ENCODE data around the gene USP9Y. TPM values are rescaled to one million over a fixed set of nuclear protein-coding genes. Genes with fewer than 3 reads are reported as not detected.

The USP9Y gene
- polyA plus RNA-seq, 1 donor (not counting 4 experiments of a cell fraction or from before 2014, with no cell fraction given) = not detected

DNA sequence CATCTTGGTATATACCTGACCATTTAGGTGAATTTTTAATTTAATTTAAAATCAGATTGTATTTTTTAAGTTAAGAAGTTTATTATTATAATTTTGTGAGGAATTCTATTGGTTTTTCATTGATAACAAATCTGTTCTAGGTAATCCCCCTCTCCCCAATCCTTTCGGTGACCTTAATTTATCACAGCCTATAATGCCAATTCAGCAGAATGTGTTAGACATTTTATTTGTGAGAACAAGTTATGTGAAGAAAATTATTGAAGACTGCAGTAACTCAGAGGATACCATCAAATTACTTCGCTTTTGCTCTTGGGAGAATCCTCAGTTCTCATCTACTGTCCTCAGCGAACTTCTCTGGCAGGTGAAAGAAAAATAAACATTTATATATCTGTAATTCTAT lies 145.8 kb downstream of the USP9Y start:
- Histone ChIP-seq H3K36me3 (ENCODE audit: control insufficient read depth in 2 of 2, extremely low read depth in 1 of 2, insufficient read depth in 2 of 2, low read length in 2 of 2) (no peaks in the 10 kb centered on the region), H3K9me1 (ENCODE audit: control insufficient read depth, extremely low read depth, insufficient read depth, low read length) (no peaks in the 10 kb centered on the region), H3K27ac (ENCODE audit: control insufficient read depth, insufficient read depth, low read length) (no peak overlapping the region), H3K9me3 (ENCODE audit: control insufficient read depth, low read depth, low read length) (no peaks in the 10 kb centered on the region), H3K4me1 (ENCODE audit: control insufficient read depth, extremely low read depth, insufficient read depth, low read length) (no peaks in the 10 kb centered on the region), H3K79me2 (ENCODE audit: control insufficient read depth, insufficient read depth, low read length) (no peaks in the 10 kb centered on the region), H3K4me2 (ENCODE audit: control insufficient read depth, extremely low read depth, insufficient read depth, low read depth, low read length) (no peak overlapping the region), H4K20me1 (ENCODE audit: control insufficient read depth, extremely low read depth, insufficient read depth, low read length) (no peaks in the 10 kb centered on the region), H3K27me3 (ENCODE audit: control insufficient read depth, extremely low read depth, insufficient read depth, low read length) (no peaks in the 10 kb centered on the region), H3K9ac (ENCODE audit: control insufficient read depth, extremely low read depth, insufficient read depth, low read length) (no peak overlapping the region), H2AFZ (ENCODE audit: control insufficient read depth, low read length) (no peak overlapping the region), H3K4me3 (ENCODE audit: control insufficient read depth in 2 of 3, extremely low read depth in 1 of 3, insufficient read depth in 2 of 3, low read depth in 1 of 3, low read length in 3 of 3) (no peak overlapping the region)
- FAIRE-seq = no peak
- dilution Hi-C loops (cut with MboI; ENCODE audit: extremely low pct_ligation_motif_present, low sequenced_read_pairs) = no loop called here
- no peak for DNase-seq (ENCODE audit: low read depth, low spot score)
- no peak for TF ChIP-seq CTCF (optimal IDR thresholded peaks at IDR 0.05 in 1 of 3, IDR thresholded peaks at IDR 0.05 in 1 of 3, conservative IDR thresholded peaks at IDR 0.05 in 1 of 3; ENCODE audit: extremely low read depth in 1 of 3, insufficient read depth in 2 of 3, low read length in 3 of 3)
- TF ChIP-seq EZH2 (IDR thresholded peaks at IDR 0.05; ENCODE audit: low read length) = no peak

- DNase-seq (ENCODE audit: low read depth, low spot score) = no peak
- FAIRE-seq = no peak
- no peak for TF ChIP-seq CTCF (optimal IDR thresholded peaks at IDR 0.05 in 1 of 3, IDR thresholded peaks at IDR 0.05 in 1 of 3, conservative IDR thresholded peaks at IDR 0.05 in 1 of 3; ENCODE audit: extremely low read depth in 1 of 3, insufficient read depth in 2 of 3, low read length in 3 of 3)
- TF ChIP-seq EZH2 (IDR thresholded peaks at IDR 0.05; ENCODE audit: low read length) = no peak
- Histone ChIP-seq H3K9me3 (ENCODE audit: control insufficient read depth, low read depth, low read length) (no peaks in the 10 kb centered on the region), H4K20me1 (ENCODE audit: control insufficient read depth, extremely low read depth, insufficient read depth, low read length) (no peaks in the 10 kb centered on the region), H3K4me2 (ENCODE audit: control insufficient read depth, extremely low read depth, insufficient read depth, low read depth, low read length) (no peak overlapping the region), H3K9me1 (ENCODE audit: control insufficient read depth, extremely low read depth, insufficient read depth, low read length) (no peaks in the 10 kb centered on the region), H3K36me3 (ENCODE audit: control insufficient read depth in 2 of 2, extremely low read depth in 1 of 2, insufficient read depth in 2 of 2, low read length in 2 of 2) (no peaks in the 10 kb centered on the region), H3K79me2 (ENCODE audit: control insufficient read depth, insufficient read depth, low read length) (no peaks in the 10 kb centered on the region), H2AFZ (ENCODE audit: control insufficient read depth, low read length) (no peak overlapping the region), H3K27me3 (ENCODE audit: control insufficient read depth, extremely low read depth, insufficient read depth, low read length) (no peaks in the 10 kb centered on the region), H3K9ac (ENCODE audit: control insufficient read depth, extremely low read depth, insufficient read depth, low read length) (no peak overlapping the region), H3K4me1 (ENCODE audit: control insufficient read depth, extremely low read depth, insufficient read depth, low read length) (no peaks in the 10 kb centered on the region), H3K27ac (ENCODE audit: control insufficient read depth, insufficient read depth, low read length) (no peak overlapping the region), H3K4me3 (ENCODE audit: control insufficient read depth in 2 of 3, extremely low read depth in 1 of 3, insufficient read depth in 2 of 3, low read depth in 1 of 3, low read length in 3 of 3) (no peak overlapping the region)
- dilution Hi-C loops (cut with MboI; ENCODE audit: extremely low pct_ligation_motif_present, low sequenced_read_pairs) = no loop called here
Observed at GRCh38 chrY:12855791-12856275, 154.8 kb downstream of the USP9Y start.
